ENCODE data around the gene PRKCZ.
"Not testable (repeated sequence)": the region's sequence is repeated elsewhere in the genome, so short reads cannot be mapped to it uniquely, and the experiment has no call there.

Gene PRKCZ

GRCh38 chr1:2104621-2105427 is 54.6 kb downstream of the PRKCZ start:
- DNase-seq, result peak; percentile 5

DNA sequence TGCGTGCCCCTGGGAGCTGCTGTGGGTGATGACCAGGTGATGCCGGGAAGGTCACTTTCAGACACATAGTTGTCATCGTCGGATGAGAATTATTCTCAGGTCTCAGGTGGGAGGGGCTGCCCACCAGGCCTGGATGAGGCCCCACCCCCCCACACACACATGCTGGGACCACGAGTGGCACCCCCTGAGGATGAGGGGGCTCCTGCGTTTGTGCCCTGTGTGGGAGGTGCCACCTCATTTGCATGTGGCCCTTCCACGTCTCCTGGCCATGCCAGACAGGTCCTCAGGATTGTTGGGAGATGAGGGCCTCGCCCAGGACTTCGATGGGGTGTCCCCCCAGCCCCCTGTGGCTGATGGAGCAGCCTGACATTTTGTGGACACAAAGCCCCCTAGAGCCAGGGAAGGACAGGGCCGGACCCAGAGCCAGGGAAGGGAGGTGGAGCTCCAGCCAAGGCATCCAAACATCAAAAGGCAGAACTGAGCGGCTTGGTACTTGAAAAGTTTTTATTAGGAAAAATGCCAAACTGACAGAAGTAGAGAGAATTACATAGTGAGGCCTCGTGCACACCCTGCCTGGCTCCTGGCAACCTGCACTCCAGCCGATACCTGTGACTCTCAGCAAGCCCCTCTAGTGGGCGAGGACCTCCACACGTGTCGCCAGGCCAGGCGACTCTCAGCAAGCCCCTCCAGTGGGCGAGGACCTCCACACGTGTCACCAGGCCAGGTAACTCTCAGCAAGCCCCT is 55.7 kb downstream of the PRKCZ start:
- no peak for DNase-seq

GRCh38 chr1:2106659-2107405 is 56.6 kb downstream of the PRKCZ start:
- no peak for DNase-seq

DNA sequence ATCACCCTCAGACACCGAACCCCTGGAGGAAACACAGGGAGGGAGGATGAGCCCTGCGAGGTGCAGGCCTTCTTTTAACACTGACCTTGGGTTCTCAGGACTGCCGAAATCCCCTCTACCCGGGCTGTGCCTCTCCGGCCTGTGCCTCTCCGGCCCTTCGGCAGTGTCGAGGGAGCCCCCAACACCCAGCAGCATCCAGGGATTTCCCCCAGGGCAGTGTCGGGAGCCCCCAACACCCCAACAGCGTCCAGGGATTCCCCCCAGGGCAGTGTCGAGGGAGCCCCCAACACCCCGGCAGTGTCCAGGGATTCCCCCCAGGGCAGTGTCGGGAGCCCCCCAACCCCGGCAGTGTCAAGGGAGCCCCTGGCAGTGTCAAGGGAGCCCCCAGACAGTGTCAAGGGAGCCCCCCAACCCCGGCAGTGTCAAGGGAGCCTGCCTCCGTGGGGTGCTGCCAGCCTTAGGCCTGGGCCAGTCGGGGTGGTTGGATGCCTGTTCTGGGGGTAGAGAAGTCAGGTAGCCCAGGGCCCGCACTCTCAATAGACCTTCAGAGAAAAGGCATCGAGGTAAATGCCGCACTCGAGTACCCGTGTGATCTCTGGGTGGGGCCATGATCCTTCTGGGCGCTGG is 57.5 kb downstream of the PRKCZ start:
- no peak for DNase-seq

- DNase-seq, result no peak
Observed at GRCh38 chr1:2108213-2108876, 58.1 kb downstream of the PRKCZ start.

DNA sequence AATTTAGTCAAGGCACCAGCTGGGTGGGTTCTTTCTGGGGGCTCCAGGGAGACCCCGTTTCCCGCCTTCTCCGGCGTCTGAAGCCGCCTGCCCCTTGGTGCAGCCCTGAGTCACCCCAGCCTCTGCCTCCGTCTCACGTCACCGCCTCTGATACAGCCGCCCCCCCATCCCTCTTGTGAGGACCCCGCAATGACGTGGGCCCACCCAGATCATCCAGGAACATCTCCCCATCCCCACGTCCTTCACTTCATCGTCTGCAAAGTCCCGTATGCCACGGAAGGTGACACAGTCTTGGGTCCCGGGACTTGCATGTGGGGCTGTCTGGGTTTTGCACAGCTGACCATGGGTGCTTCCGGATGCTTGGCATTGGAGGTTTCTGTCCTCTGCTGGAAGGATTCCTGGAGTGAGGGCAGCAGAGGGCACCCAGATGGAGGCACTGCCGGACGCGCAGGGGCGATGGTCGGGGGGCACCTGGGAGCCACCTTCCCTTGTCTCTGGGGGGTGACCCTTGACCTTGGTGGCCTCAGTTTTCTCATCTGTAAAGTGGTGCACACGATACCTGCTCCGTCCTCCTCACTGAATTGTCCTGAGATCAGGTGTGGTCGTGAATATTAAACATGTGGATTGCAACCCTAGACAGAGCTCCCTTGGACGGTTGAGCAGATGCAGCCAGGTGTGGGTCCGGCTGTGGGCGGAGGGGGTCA is 58.8 kb downstream of the PRKCZ start:
- no peak for DNase-seq

DNA sequence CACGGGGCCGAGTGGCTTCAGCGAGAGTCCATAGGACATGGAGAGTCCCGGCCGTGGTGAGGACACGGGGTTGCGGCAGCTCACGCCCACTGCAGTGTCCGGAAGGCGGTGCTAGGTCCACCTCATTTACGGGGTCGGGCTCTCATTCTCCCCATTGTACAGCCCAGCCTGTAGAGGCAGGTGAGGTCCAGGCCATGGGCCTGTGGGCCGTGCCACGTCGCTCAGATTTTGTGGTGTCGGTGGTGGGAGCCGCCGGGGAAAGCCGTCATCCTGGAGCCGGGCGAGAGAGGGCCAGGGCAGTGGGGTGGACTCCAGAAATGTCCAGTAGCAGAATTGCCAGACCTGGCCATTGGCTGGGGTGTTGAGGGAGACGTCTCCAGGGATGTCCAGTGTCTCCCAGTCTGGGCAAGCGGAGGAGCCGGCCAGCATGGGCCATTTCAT is 59.4 kb downstream of the PRKCZ start:
- no peak for DNase-seq

DNA sequence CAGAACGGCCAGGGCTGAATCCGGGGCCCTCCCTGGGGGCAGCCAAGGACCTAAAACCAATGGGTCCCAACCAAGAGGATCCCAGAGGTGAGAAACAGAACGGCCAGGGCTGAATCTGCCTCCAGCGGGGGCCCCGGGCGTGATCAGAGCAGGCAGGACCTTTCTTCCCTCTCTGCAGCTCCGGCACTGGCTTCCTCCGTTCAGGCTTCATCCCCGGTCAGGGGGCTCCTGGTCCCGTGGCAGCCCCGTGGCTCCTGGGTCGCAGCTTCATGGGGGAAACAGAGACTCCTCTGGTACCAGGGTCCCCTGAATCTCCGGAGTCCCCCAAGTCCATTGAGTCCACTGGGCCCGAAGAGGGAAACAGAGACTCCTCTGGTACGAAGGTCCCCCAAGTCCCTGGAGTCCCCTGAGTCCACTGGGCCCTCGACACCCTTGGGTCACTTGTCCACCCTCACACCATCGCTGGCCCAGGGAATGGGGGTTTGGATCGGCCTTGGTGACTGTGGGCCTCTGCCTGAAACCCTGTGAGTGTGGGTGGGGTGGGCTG is 60.1 kb downstream of the PRKCZ start:
- no peak for DNase-seq

- DNase-seq, result no peak
Observed at GRCh38 chr1:2110738-2111673, 60.8 kb downstream of the PRKCZ start.

GRCh38 chr1:2111674-2112035 is 61.4 kb downstream of the PRKCZ start:
- no peak for DNase-seq

DNA sequence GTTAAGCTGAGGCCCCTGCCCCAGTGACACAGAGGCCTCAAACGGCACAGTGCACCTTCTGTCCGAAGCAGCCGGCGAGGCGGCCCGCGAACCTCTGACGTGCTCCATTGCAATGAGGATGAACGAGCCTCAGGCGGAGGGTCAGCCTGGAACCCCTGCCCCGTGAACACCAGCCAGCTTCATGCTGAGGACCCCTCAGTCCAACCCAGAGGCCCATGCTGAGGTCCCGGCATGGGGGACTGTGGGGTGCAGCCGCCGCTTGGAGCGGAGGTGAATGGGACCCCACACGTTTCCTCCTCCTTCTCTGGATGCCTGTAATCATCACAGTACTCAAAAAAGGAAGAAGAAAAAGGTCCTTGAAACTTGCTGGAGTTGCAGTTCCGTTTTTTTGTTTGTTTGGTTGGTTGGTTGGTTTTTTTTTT is 62.1 kb downstream of the PRKCZ start:
- no peak for DNase-seq

DNA sequence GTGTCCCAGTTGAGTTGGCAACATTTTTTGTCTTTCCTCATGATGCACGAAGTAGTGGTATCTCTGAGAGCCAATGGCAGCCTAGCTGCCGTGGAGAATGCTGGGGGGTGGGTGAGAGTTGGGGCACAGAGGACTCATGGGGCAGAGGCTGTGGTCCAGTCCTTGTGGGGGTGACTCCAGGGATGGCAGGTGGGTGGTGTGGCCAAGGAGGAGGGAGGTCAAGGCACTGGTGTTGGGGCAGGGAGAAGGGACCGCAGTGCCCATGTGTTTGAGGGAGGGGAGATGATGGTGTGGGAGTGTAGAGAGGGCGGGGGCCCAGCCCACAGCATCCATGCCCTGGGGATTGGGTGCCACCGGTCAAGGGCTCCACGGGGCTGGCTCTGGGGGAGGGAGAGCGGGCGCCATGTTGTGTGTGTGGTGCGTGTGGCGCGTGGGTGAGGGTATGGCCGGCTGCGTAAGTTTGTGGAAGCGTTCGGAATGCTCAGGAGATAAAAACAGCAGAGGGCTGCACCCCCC is 63.5 kb downstream of the PRKCZ start:
- DNase-seq, result no peak

DNA sequence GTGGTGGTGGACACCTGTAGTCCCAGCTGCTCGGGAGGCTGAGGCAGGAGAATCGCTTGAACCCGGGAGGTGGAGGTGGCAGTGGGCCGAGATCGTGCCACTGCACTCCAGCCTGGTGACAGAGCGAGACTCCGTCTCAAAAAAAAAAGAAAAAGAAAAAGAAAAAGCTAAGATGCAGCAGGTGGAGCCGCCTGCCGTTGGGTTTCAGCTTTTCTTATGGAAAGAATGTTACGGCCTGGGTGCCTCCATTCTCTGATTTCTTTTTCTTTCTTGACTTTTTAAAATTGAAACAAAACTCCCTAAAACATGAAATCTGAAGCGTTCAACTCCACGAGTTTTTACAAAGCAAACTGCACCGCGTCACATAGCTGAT is 64.4 kb downstream of the PRKCZ start:
- not testable (repeated sequence) for DNase-seq

- DNase-seq, result no peak
Observed at GRCh38 chr1:2115008-2115641, 64.9 kb downstream of the PRKCZ start.

DNA sequence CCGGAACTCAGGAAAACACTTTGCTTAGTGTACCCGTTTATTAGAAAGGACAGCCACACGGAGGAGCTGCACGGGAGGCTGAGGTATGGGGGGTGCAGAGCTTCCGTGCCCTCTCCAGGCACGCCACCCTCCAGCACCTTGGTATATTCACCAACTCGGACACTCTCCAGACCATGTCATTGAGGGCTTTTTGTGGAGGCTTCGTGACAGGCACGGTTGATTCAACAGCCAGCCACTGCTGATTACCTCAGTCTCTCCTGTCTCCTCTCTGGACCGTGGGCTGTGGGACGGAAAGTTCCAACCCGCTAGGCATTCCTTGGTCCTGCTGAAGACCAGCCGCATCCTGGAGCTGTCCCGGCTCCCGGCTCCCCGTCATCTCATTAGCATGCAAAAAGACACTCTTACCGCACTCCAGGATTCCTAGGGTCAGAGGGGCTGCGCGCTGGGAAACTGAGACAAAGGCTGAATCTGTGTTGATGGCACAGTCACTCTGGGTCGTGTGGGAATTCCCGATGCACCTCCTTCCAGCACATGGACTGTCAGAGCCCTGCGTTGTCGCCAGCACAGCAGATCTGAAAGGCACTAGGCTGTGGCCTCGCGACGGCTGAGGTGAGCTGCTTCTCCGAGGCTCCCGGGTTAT is 65.6 kb downstream of the PRKCZ start:
- no peak for DNase-seq

DNA sequence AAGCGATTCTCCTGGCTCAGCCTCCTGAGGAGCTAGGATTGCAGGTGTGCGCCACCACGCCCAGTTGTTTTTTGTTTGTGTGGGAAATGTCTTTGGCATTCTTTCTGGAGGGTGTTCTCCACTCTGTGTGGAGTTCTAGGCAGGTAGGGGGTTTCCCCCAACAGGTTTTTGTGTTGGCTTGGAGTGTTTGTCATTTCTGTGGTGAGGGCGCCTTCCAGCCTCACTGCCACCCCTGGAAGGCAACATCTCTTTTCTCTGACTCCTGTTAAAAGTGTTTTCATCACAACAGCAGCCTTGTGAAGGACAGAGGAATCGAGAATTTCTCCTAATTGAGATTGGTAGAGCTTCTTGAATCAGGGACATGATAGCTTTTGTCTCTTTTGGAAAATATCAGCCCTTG is 69.7 kb downstream of the PRKCZ start:
- no peak for DNase-seq

GRCh38 chr1:2121101-2121691 is 71.0 kb downstream of the PRKCZ start:
- DNase-seq, result no peak

DNA sequence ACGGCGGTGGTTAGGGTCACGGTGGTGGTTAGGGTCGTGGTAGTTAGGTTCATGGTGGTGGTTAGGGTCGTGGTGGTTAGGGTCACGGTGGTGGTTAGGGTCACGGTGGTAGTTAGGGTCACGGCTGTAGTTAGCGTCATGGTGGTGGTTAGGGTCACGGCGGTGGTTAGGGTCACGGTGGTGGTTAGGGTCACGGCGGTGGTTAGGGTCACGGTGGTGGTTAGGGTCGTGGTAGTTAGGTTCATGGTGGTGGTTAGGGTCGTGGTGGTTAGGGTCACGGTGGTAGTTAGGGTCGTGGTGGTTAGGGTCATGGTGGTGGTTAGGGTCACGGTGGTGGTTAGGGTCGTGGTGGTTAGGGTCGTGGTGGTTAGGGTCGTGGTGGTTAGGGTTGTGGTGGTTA is 71.6 kb downstream of the PRKCZ start:
- DNase-seq, result not testable (repeated sequence)

All from OCI-M1 (cell line).